GM23338 (cell line): ENCODE data around the gene NSUN7. TPM values are rescaled to one million over a fixed set of nuclear protein-coding genes. Genes with fewer than 3 reads are reported as not detected.

Experiments used
- ATAC-seq: fragments of 200-7000 bp; cut with Tn5 transposase; 3 replicates; pipeline ENCODE4 v1.9.1; 2020
- DNase-seq: peaks from one replicate; pipeline ENCODE4 v3.0.0-alpha.2; 2015; ENCODE audit warnings: low spot score
- H2AFZ ChIP-seq: fragments of 200-600 bp; sonication (generic); 2 replicates; pipeline ENCODE4 v1.8.0; 2016; ENCODE audit warnings: antibody characterized with exemption, mild to moderate bottlenecking, moderate library complexity
- H3F3A ChIP-seq: fragments of 200-600 bp; sonication (generic); replicated peaks from 2 replicates; pipeline ENCODE4 v1.8.0; 2017; ENCODE audit warnings: antibody characterized with exemption, mixed run types, low read depth
- H3K27ac ChIP-seq: fragments of 200-600 bp; sonication (generic); 2 replicates; pipeline ENCODE4 v1.6.1; 2016; ENCODE audit warnings: low read depth
- H3K27me3 ChIP-seq: fragments of 200-600 bp; sonication (generic); 2 replicates; pipeline ENCODE4 v1.8.0; 2016; ENCODE audit warnings: mild to moderate bottlenecking, mixed run types, moderate library complexity; ENCODE audit not compliant: insufficient read depth
- H3K36me3 ChIP-seq: fragments of 200-600 bp; sonication (generic); 2 replicates; pipeline ENCODE4 v1.8.0; 2016; ENCODE audit warnings: mild to moderate bottlenecking; ENCODE audit not compliant: insufficient read depth
- H3K4me1 ChIP-seq: fragments of 200-600 bp; sonication (generic); 2 replicates; pipeline ENCODE4 v1.8.0; 2016; ENCODE audit warnings: mild to moderate bottlenecking, moderate library complexity; ENCODE audit not compliant: insufficient read depth
- H3K4me2 ChIP-seq: fragments of 200-600 bp; sonication (generic); 2 replicates; pipeline ENCODE4 v1.7.1; 2017; ENCODE audit warnings: mixed run types
- H3K4me3 ChIP-seq: fragments of 200-600 bp; sonication (generic); 2 replicates; pipeline ENCODE4 v1.6.1; 2016; ENCODE audit warnings: mixed run types
- H3K79me2 ChIP-seq: fragments of 200-600 bp; sonication (generic); replicated peaks from 2 replicates; pipeline ENCODE4 v1.8.0; 2017; ENCODE audit warnings: mild to moderate bottlenecking; ENCODE audit not compliant: insufficient read depth
- H3K9me2 ChIP-seq: fragments of 200-600 bp; sonication (generic); 2 replicates; pipeline ENCODE4 v1.8.0; 2017; ENCODE audit not compliant: insufficient read depth
- H4K20me1 ChIP-seq: fragments of 200-600 bp; sonication (generic); replicated peaks from 2 replicates; pipeline ENCODE4 v1.8.0; 2017; ENCODE audit warnings: mild to moderate bottlenecking; ENCODE audit not compliant: insufficient read depth
- H3K27ac Mint-ChIP-seq: 2 replicates; pipeline ENCODE4 v1.8.0; 2020; ENCODE audit warnings: inconsistent platforms, mild to moderate bottlenecking, moderate library complexity, mixed read lengths
- H3K27me3 Mint-ChIP-seq: 3 replicates; pipeline ENCODE4 v1.8.0; 2022; ENCODE audit warnings: low read depth, mild to moderate bottlenecking, moderate library complexity, mixed read lengths, inconsistent platforms; ENCODE audit not compliant: insufficient read depth, poor library complexity
- H3K36me3 Mint-ChIP-seq: 3 replicates; pipeline ENCODE4 v1.8.0; 2021; ENCODE audit warnings: low read depth, mild to moderate bottlenecking, inconsistent platforms, moderate library complexity, mixed read lengths
- H3K4me1 Mint-ChIP-seq: 3 replicates; pipeline ENCODE4 v1.8.0; 2020; ENCODE audit warnings: mild to moderate bottlenecking, inconsistent platforms, mixed read lengths
- H3K4me3 Mint-ChIP-seq: 3 replicates; pipeline ENCODE4 v1.8.0; 2021; ENCODE audit warnings: moderate library complexity, mild to moderate bottlenecking, inconsistent platforms, mixed read lengths
- H3K9me3 Mint-ChIP-seq: 3 replicates; pipeline ENCODE4 v1.8.0; 2020; ENCODE audit warnings: moderate library complexity, mild to moderate bottlenecking, inconsistent platforms, mixed read lengths
- CREB1 ChIP-seq: fragments of 250-450 bp; sonication (Bioruptor Pico); IDR thresholded peaks from 2 replicates; pipeline ENCODE4 v1.5.0; 2020; ENCODE audit warnings: low read depth, mild to moderate bottlenecking, moderate library complexity
- ETS1 ChIP-seq: IDR thresholded peaks from 2 replicates; pipeline ENCODE4 v1.6.1; 2016; ENCODE audit warnings: antibody characterized with exemption
- EZH2 ChIP-seq: fragments of 200-600 bp; sonication (generic); IDR thresholded peaks from one replicate; pipeline ENCODE4 v1.8.0; 2017; ENCODE audit warnings: antibody characterized with exemption, mild to moderate bottlenecking, low read depth; ENCODE audit not compliant: unreplicated experiment
- EZH2phosphoT487 ChIP-seq: fragments of 200-600 bp; sonication (generic); IDR thresholded peaks from one replicate; pipeline ENCODE4 v1.8.1; 2018; ENCODE audit warnings: antibody characterized with exemption; ENCODE audit not compliant: unreplicated experiment
- JUNB ChIP-seq: IDR thresholded peaks from one replicate; pipeline ENCODE4 v1.6.1; 2016; ENCODE audit warnings: antibody characterized with exemption; ENCODE audit not compliant: unreplicated experiment
- NANOG ChIP-seq: IDR thresholded peaks from 2 replicates; pipeline ENCODE4 v1.6.1; 2016; ENCODE audit warnings: antibody characterized with exemption, borderline replicate concordance
- POLR2AphosphoS5 ChIP-seq: IDR thresholded peaks from 2 replicates; pipeline ENCODE4 v1.6.1; 2016; ENCODE audit warnings: antibody characterized with exemption, low read depth
- STAT1 ChIP-seq: IDR thresholded peaks from one replicate; pipeline ENCODE4 v1.6.1; 2016; ENCODE audit warnings: antibody characterized with exemption; ENCODE audit not compliant: unreplicated experiment
- ZNF331 ChIP-seq: fragments of 250-450 bp; sonication (Bioruptor Pico); IDR thresholded peaks from 2 replicates; pipeline ENCODE4 v1.5.0; 2020; ENCODE audit warnings: low read depth, mild to moderate bottlenecking, moderate library complexity
- ZNF462 ChIP-seq: fragments of 250-450 bp; sonication (Bioruptor Pico); IDR thresholded peaks from 2 replicates; pipeline ENCODE4 v1.5.0; 2020; ENCODE audit warnings: mild to moderate bottlenecking, moderate library complexity
- polyA plus RNA-seq: library from polyadenylated mRNA; unstranded; fragments of >200 nt; fragmentation: Nextera tagmentation; extraction: Ambion mirVana; gene quantifications from 2 replicates; pipeline ENCODE4 v1.2.1, GENCODE V29; 2016
- total RNA-seq: library from RNA; depleted of rRNA; stranded (reverse); fragments of >200 nt; shearing (Covaris generic); gene quantifications from 2 replicates; pipeline ENCODE4 v1.2.3, GENCODE V29; 2014
- TF ChIP-seq, protein P1 (sequence below): IDR thresholded peaks from one replicate; pipeline ENCODE4 v1.6.1; 2018; ENCODE audit warnings: antibody characterized with exemption; ENCODE audit not compliant: unreplicated experiment
- TF ChIP-seq, protein P2 (sequence below), 2 experiments: fragments of 200-600 bp in 1 of 2; sonication (generic) in 1 of 2; conservative IDR thresholded peaks; 2 replicates each; pipeline versions ENCODE4 v1.5.1 to v1.6.1; 2016 to 2017; ENCODE audit warnings: antibody characterized with exemption in 2 of 2, low read depth in 2 of 2, mild to moderate bottlenecking in 2 of 2, moderate library complexity in 1 of 2

The NSUN7 gene
- total and polyA plus RNA-seq, 2 experiments from 2014 or later: 28.8 to 29.0 TPM

- DNase-seq (no peak), ATAC-seq (no peak)
- Histone ChIP-seq H3F3A (no peaks in the 10 kb centered on the region), H3K79me2 (no peaks in the 10 kb centered on the region), H3K27me3 (no peaks in the 10 kb centered on the region), H3K4me2 (no peak overlapping the region), H3K4me3 (no peak overlapping the region), H3K27ac (no peak overlapping the region), H2AFZ (no peak overlapping the region), H3K36me3 (peaks cover 11% of the 10 kb centered on the region; the same call in 1 of the 2 replicates), H3K9me2 (no peaks in the 10 kb centered on the region), H3K4me1 (no peaks in the 10 kb centered on the region), H4K20me1 (no peaks in the 10 kb centered on the region)
- no peak overlapping the region for H3K27ac Mint-ChIP-seq
- peaks cover 1% of the 10 kb centered on the region for H3K27me3 Mint-ChIP-seq
- no peak overlapping the region for H3K4me3 Mint-ChIP-seq
- no peaks in the 10 kb centered on the region for H3K9me3 Mint-ChIP-seq
- H3K36me3 Mint-ChIP-seq: peaks cover 24% of the 10 kb centered on the region
- no peak for TF ChIP-seq ZNF462 (CRISPR knock-in tag)
- TF ChIP-seq EZH2: no peak
- TF ChIP-seq JUNB: no peak
- TF ChIP-seq POLR2AphosphoS5: no peak
- TF ChIP-seq NANOG: no peak
- no peak for TF ChIP-seq EZH2phosphoT487
- no peak for TF ChIP-seq STAT1
- TF ChIP-seq ZNF331 (CRISPR knock-in tag): no peak
- TF ChIP-seq, protein P1, sequence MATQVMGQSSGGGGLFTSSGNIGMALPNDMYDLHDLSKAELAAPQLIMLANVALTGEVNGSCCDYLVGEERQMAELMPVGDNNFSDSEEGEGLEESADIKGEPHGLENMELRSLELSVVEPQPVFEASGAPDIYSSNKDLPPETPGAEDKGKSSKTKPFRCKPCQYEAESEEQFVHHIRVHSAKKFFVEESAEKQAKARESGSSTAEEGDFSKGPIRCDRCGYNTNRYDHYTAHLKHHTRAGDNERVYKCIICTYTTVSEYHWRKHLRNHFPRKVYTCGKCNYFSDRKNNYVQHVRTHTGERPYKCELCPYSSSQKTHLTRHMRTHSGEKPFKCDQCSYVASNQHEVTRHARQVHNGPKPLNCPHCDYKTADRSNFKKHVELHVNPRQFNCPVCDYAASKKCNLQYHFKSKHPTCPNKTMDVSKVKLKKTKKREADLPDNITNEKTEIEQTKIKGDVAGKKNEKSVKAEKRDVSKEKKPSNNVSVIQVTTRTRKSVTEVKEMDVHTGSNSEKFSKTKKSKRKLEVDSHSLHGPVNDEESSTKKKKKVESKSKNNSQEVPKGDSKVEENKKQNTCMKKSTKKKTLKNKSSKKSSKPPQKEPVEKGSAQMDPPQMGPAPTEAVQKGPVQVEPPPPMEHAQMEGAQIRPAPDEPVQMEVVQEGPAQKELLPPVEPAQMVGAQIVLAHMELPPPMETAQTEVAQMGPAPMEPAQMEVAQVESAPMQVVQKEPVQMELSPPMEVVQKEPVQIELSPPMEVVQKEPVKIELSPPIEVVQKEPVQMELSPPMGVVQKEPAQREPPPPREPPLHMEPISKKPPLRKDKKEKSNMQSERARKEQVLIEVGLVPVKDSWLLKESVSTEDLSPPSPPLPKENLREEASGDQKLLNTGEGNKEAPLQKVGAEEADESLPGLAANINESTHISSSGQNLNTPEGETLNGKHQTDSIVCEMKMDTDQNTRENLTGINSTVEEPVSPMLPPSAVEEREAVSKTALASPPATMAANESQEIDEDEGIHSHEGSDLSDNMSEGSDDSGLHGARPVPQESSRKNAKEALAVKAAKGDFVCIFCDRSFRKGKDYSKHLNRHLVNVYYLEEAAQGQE: no peak
- TF ChIP-seq ETS1: no peak
- TF ChIP-seq, protein P2, sequence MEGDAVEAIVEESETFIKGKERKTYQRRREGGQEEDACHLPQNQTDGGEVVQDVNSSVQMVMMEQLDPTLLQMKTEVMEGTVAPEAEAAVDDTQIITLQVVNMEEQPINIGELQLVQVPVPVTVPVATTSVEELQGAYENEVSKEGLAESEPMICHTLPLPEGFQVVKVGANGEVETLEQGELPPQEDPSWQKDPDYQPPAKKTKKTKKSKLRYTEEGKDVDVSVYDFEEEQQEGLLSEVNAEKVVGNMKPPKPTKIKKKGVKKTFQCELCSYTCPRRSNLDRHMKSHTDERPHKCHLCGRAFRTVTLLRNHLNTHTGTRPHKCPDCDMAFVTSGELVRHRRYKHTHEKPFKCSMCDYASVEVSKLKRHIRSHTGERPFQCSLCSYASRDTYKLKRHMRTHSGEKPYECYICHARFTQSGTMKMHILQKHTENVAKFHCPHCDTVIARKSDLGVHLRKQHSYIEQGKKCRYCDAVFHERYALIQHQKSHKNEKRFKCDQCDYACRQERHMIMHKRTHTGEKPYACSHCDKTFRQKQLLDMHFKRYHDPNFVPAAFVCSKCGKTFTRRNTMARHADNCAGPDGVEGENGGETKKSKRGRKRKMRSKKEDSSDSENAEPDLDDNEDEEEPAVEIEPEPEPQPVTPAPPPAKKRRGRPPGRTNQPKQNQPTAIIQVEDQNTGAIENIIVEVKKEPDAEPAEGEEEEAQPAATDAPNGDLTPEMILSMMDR (conservative IDR thresholded peaks at IDR 0.05; ENCODE audit: low read depth in 2 of 2): no peak
- TF ChIP-seq CREB1: no peak
- H3K4me1 Mint-ChIP-seq: peaks cover 1% of the 10 kb centered on the region; the same call in 1 of the 3 replicates
Measured at GRCh38 chr4:40763228-40763716, 13.5 kb downstream of the NSUN7 start.
